Measurements from ENCODE around the gene RUNX2. TPM values are rescaled to one million over a fixed set of nuclear protein-coding genes. Genes with fewer than 3 reads are reported as not detected.

RUNX2 gene
- total and polyA plus RNA-seq, 9 of the 15 experiments (the other 6 are each of a cell fraction or from before 2014, with no cell fraction given), result 0.29 to 1.00 (median 0.43) TPM

DNA sequence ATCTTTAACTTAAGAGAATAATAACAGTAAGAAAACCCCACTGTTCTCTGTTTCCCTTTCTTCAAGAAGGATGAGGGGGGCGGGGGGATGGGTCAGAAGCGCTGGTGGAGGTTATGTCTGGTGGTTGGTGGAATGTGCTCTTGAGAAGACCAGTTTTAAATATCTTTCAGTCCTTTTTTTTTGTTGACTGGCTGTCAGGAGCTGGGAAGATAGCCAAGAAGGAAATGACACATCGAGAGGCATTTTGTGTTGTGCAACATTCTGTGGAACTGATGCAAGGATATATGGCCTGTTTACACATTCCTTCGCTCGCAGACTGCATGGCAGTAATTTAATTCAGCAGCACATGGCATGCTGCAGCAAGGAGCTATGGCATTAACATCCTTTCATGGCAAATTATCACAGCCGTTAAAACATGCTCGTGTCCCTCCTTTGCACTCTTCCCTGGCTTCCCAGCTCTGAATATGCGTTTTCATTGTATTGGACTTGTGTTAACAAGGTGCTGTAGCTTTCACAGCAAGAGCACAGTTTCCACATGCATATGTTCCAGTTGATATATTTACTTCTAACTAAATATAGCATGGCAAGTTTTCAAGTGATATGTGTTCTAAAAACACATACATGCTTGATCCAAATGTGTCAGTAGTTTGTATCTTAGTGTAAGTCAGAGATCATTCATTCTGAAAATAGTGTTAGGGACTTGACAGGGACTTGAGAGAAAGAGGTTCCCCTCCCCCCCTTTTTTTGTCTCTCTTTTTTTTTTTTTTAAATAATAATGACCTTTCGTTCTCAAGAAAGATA lies 117.8 kb downstream of the RUNX2 start (continued):
- TF ChIP-seq, protein P1, sequence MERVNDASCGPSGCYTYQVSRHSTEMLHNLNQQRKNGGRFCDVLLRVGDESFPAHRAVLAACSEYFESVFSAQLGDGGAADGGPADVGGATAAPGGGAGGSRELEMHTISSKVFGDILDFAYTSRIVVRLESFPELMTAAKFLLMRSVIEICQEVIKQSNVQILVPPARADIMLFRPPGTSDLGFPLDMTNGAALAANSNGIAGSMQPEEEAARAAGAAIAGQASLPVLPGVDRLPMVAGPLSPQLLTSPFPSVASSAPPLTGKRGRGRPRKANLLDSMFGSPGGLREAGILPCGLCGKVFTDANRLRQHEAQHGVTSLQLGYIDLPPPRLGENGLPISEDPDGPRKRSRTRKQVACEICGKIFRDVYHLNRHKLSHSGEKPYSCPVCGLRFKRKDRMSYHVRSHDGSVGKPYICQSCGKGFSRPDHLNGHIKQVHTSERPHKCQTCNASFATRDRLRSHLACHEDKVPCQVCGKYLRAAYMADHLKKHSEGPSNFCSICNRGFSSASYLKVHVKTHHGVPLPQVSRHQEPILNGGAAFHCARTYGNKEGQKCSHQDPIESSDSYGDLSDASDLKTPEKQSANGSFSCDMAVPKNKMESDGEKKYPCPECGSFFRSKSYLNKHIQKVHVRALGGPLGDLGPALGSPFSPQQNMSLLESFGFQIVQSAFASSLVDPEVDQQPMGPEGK (CRISPR knock-in tag; IDR thresholded peaks at IDR 0.05; ENCODE audit: borderline replicate concordance), result peak; percentile 90; the same call in 1 of the 2 replicates
- no peak for TF ChIP-seq BRF1 (IDR thresholded peaks at IDR 0.05; ENCODE audit: borderline replicate concordance, extremely low read depth, insufficient read length)
- peak; percentile 47; the same call in 1 of the 2 replicates for TF ChIP-seq EGR1 (conservative IDR thresholded peaks at IDR 0.05)
- no peak for TF ChIP-seq ELF1 (tag; IDR thresholded peaks at IDR 0.05)
- peak; percentile 98 for TF ChIP-seq MYC (IDR thresholded peaks at IDR 0.05; ENCODE audit: low read depth, low read length)
- 0 out of 2 replicates have a peak, but pooled peaks have one; percentile 60 for TF ChIP-seq MYC (CRISPR knock-in tag; IDR thresholded peaks at IDR 0.05; ENCODE audit: borderline replicate concordance, low read depth)
- TF ChIP-seq, protein P2, sequence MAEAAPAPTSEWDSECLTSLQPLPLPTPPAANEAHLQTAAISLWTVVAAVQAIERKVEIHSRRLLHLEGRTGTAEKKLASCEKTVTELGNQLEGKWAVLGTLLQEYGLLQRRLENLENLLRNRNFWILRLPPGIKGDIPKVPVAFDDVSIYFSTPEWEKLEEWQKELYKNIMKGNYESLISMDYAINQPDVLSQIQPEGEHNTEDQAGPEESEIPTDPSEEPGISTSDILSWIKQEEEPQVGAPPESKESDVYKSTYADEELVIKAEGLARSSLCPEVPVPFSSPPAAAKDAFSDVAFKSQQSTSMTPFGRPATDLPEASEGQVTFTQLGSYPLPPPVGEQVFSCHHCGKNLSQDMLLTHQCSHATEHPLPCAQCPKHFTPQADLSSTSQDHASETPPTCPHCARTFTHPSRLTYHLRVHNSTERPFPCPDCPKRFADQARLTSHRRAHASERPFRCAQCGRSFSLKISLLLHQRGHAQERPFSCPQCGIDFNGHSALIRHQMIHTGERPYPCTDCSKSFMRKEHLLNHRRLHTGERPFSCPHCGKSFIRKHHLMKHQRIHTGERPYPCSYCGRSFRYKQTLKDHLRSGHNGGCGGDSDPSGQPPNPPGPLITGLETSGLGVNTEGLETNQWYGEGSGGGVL (CRISPR knock-in tag; IDR thresholded peaks at IDR 0.05), result no peak
- peak; percentile 97 for TF ChIP-seq DACH1 (IDR thresholded peaks at IDR 0.05; ENCODE audit: partially characterized antibody)
- no peak for TF ChIP-seq SP1 (CRISPR knock-in tag; IDR thresholded peaks at IDR 0.05)
- TF ChIP-seq ATF1 (CRISPR knock-in tag; IDR thresholded peaks at IDR 0.05), result no peak
- peak; percentile 86 for TF ChIP-seq ATF1 (tag; IDR thresholded peaks at IDR 0.05)
- no peak for TF ChIP-seq CHCHD3 (CRISPR knock-in tag; IDR thresholded peaks at IDR 0.05)
- TF ChIP-seq, protein P3, sequence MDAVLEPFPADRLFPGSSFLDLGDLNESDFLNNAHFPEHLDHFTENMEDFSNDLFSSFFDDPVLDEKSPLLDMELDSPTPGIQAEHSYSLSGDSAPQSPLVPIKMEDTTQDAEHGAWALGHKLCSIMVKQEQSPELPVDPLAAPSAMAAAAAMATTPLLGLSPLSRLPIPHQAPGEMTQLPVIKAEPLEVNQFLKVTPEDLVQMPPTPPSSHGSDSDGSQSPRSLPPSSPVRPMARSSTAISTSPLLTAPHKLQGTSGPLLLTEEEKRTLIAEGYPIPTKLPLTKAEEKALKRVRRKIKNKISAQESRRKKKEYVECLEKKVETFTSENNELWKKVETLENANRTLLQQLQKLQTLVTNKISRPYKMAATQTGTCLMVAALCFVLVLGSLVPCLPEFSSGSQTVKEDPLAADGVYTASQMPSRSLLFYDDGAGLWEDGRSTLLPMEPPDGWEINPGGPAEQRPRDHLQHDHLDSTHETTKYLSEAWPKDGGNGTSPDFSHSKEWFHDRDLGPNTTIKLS (IDR thresholded peaks at IDR 0.05; ENCODE audit: borderline replicate concordance, low read depth), result peak; percentile 63; the same call in 1 of the 2 replicates
- TF ChIP-seq, protein P4, sequence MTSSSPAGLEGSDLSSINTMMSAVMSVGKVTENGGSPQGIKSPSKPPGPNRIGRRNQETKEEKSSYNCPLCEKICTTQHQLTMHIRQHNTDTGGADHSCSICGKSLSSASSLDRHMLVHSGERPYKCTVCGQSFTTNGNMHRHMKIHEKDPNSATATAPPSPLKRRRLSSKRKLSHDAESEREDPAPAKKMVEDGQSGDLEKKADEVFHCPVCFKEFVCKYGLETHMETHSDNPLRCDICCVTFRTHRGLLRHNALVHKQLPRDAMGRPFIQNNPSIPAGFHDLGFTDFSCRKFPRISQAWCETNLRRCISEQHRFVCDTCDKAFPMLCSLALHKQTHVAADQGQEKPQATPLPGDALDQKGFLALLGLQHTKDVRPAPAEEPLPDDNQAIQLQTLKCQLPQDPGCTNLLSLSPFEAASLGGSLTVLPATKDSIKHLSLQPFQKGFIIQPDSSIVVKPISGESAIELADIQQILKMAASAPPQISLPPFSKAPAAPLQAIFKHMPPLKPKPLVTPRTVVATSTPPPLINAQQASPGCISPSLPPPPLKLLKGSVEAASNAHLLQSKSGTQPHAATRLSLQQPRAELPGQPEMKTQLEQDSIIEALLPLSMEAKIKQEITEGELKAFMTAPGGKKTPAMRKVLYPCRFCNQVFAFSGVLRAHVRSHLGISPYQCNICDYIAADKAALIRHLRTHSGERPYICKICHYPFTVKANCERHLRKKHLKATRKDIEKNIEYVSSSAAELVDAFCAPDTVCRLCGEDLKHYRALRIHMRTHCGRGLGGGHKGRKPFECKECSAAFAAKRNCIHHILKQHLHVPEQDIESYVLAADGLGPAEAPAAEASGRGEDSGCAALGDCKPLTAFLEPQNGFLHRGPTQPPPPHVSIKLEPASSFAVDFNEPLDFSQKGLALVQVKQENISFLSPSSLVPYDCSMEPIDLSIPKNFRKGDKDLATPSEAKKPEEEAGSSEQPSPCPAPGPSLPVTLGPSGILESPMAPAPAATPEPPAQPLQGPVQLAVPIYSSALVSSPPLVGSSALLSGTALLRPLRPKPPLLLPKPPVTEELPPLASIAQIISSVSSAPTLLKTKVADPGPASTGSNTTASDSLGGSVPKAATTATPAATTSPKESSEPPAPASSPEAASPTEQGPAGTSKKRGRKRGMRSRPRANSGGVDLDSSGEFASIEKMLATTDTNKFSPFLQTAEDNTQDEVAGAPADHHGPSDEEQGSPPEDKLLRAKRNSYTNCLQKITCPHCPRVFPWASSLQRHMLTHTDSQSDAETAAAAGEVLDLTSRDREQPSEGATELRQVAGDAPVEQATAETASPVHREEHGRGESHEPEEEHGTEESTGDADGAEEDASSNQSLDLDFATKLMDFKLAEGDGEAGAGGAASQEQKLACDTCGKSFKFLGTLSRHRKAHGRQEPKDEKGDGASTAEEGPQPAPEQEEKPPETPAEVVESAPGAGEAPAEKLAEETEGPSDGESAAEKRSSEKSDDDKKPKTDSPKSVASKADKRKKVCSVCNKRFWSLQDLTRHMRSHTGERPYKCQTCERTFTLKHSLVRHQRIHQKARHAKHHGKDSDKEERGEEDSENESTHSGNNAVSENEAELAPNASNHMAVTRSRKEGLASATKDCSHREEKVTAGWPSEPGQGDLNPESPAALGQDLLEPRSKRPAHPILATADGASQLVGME (CRISPR knock-in tag; IDR thresholded peaks at IDR 0.05), result no peak
- peak; percentile 82 for TF ChIP-seq TAF9B (IDR thresholded peaks at IDR 0.05; ENCODE audit: partially characterized antibody)

All from K562 (cell line).